Endothelial cell of umbilical vein (primary cell): ENCODE results near the gene TMEM62.

Experiments
- FOS ChIP-seq: IDR thresholded peaks from 2 replicates; pipeline ENCODE4 v1.6.1; 2011; ENCODE audit warnings: mild to moderate bottlenecking, low read length, moderate library complexity, borderline replicate concordance; ENCODE audit not compliant: insufficient read depth
- JUN ChIP-seq: IDR thresholded peaks from 2 replicates; pipeline ENCODE4 v1.6.1; 2011; ENCODE audit warnings: borderline replicate concordance, low read depth; ENCODE audit not compliant: insufficient read length, insufficient read depth
- MYC ChIP-seq: IDR thresholded peaks from one replicate; pipeline ENCODE4 v1.6.1; 2011; ENCODE audit warnings: mild to moderate bottlenecking, low read depth, low read length
- POLR2AphosphoS5 ChIP-seq: IDR thresholded peaks from 2 replicates; pipeline ENCODE4 v1.6.1; 2012; ENCODE audit warnings: low read depth, mild to moderate bottlenecking, control low read depth, low read length, moderate library complexity; ENCODE audit not compliant: insufficient read depth
- TF ChIP-seq, protein P1 (sequence below), 2 donors: IDR thresholded peaks; 1 replicate in 1 of 2; 2 replicates in 1 of 2; pipeline ENCODE4 v1.5.1; 2011; ENCODE audit warnings: low read length in 2 of 2, mild to moderate bottlenecking in 2 of 2, moderate library complexity in 2 of 2, control low read depth in 1 of 2, inconsistent platforms in 1 of 2, low read depth in 1 of 2; ENCODE audit not compliant: insufficient read depth in 1 of 2; ENCODE audit errors: extremely low read depth in 1 of 2

DNA sequence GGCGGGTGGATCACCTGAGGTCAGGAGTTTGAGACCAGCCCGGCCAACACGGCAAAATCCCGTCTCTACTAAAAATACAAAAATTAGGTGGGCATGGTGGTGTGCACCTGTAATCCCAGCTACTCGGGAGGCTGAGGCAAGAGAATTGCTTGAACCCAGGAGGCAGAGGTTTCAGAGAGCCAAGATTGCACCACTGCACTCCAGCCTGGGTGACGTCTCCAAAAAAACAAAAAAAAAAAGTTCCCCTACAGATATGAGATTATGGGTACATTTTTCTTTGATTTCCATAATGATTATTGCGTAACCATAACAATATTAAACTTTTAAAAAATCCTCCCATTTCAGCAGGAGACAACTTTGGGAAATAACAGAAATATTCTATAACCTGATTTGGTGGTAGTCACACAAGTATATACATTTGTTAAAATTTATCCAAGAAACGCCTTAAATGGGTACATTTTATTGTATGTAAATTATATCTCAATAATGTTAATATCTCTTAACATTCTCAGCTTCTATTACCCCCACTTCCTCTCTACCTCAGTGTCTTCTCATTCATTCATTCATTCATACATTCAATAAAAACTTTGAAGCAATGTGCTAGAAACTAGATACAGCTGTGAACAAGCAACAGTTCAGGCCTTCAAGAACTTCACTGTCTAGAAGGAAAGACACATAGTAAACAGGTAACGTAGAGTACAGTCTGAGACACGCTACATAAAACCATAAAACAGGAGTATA, 34.1 kb upstream of the TMEM62 start:
- TF ChIP-seq FOS: no peak
- TF ChIP-seq, protein P1, sequence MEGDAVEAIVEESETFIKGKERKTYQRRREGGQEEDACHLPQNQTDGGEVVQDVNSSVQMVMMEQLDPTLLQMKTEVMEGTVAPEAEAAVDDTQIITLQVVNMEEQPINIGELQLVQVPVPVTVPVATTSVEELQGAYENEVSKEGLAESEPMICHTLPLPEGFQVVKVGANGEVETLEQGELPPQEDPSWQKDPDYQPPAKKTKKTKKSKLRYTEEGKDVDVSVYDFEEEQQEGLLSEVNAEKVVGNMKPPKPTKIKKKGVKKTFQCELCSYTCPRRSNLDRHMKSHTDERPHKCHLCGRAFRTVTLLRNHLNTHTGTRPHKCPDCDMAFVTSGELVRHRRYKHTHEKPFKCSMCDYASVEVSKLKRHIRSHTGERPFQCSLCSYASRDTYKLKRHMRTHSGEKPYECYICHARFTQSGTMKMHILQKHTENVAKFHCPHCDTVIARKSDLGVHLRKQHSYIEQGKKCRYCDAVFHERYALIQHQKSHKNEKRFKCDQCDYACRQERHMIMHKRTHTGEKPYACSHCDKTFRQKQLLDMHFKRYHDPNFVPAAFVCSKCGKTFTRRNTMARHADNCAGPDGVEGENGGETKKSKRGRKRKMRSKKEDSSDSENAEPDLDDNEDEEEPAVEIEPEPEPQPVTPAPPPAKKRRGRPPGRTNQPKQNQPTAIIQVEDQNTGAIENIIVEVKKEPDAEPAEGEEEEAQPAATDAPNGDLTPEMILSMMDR (IDR thresholded peaks at IDR 0.05; ENCODE audit: extremely low read depth in 1 of 2, insufficient read depth in 1 of 2, low read depth in 1 of 2, low read length in 2 of 2): no peak
- no peak for TF ChIP-seq MYC
- TF ChIP-seq POLR2AphosphoS5: no peak
- no peak for TF ChIP-seq JUN
